KMS-11 (cell line): ENCODE results near the gene DNAJB6.

Experiments used
- H2AFZ ChIP-seq: fragments of 200-600 bp; sonication (generic); 2 replicates; pipeline ENCODE4 v1.6.1; 2016; ENCODE audit warnings: antibody characterized with exemption, mixed run types, low read depth
- H3K27ac ChIP-seq: fragments of 200-600 bp; sonication (generic); 2 replicates; pipeline ENCODE4 v1.6.1; 2016; ENCODE audit warnings: mild to moderate bottlenecking, mixed run types
- H3K27me3 ChIP-seq: fragments of 200-600 bp; sonication (generic); 2 replicates; pipeline ENCODE4 v1.6.1; 2017; ENCODE audit warnings: mild to moderate bottlenecking, low read depth, mixed run types, moderate library complexity; ENCODE audit not compliant: insufficient read depth
- H3K36me3 ChIP-seq: fragments of 200-600 bp; sonication (generic); 2 replicates; pipeline ENCODE4 v1.6.1; 2017; ENCODE audit warnings: mild to moderate bottlenecking, mixed run types; ENCODE audit not compliant: insufficient read depth
- H3K4me1 ChIP-seq: fragments of 200-600 bp; sonication (generic); 2 replicates; pipeline ENCODE4 v1.6.1; 2016; ENCODE audit warnings: mild to moderate bottlenecking, low read depth, mixed run types; ENCODE audit not compliant: poor library complexity, severe bottlenecking
- H3K4me2 ChIP-seq: fragments of 200-600 bp; sonication (generic); 2 replicates; pipeline ENCODE4 v1.7.0; 2016; ENCODE audit warnings: mild to moderate bottlenecking, mixed run types
- H3K4me3 ChIP-seq: fragments of 200-600 bp; sonication (generic); IDR thresholded peaks from 2 replicates; pipeline ENCODE4 v1.6.1; 2017; ENCODE audit warnings: low read depth, low read length, mixed read lengths; ENCODE audit not compliant: insufficient read depth
- H3K79me2 ChIP-seq: fragments of 200-600 bp; sonication (generic); 2 replicates; pipeline ENCODE4 v1.6.1; 2016; ENCODE audit warnings: low read depth, mixed run types; ENCODE audit not compliant: insufficient read depth
- H3K9ac ChIP-seq: fragments of 200-600 bp; sonication (generic); 2 replicates; pipeline ENCODE4 v1.6.1; 2016; ENCODE audit warnings: mild to moderate bottlenecking, mixed run types
- H4K20me1 ChIP-seq: fragments of 200-600 bp; sonication (generic); 2 replicates; pipeline ENCODE4 v1.6.1; 2016; ENCODE audit warnings: mild to moderate bottlenecking, mixed run types; ENCODE audit not compliant: insufficient read depth
- CTCF ChIP-seq: fragments of 200-600 bp; sonication (generic); conservative IDR thresholded peaks from 2 replicates; pipeline ENCODE4 v1.6.1; 2017; ENCODE audit warnings: low read depth, mild to moderate bottlenecking, antibody characterized with exemption, low read length, moderate library complexity, mixed read lengths

The DNAJB6 gene

GRCh38 chr7:157293413-157293788, 43.4 kb upstream of the DNAJB6 start:
- Histone ChIP-seq H3K9ac (no peak overlapping the region), H3K4me1 (no peaks in the 10 kb centered on the region), H3K27me3 (peaks cover 29% of the 10 kb centered on the region), H3K79me2 (no peaks in the 10 kb centered on the region), H3K4me2 (no peak overlapping the region), H3K27ac (no peak overlapping the region), H4K20me1 (no peaks in the 10 kb centered on the region), H2AFZ (no peak overlapping the region), H3K36me3 (no peaks in the 10 kb centered on the region), H3K4me3 (no peak overlapping the region)
- TF ChIP-seq CTCF, result no peak

DNA sequence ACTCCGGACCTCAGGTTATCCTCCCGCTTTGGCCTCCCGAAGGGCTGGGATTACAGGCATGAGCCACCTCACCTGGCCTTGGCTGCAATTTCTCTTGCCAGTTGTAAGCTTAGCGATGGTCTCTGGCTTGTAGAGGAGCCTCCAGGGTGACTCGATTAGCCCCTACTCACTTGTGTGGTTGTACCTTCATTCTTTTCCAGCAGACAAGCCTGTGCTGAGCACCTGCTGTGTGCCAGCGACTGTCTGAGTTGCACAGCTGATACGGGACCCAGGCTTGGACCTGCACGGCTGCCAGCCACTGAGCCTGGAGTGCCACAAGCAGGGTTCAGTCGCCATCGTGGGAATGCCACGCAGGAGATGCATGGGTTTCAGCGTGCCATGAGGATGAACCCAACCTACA, 42.0 kb upstream of the DNAJB6 start:
- Histone ChIP-seq H3K27ac (no peak overlapping the region), H3K4me1 (no peaks in the 10 kb centered on the region), H3K4me2 (no peak overlapping the region), H3K79me2 (no peaks in the 10 kb centered on the region), H2AFZ (no peak overlapping the region), H3K4me3 (no peak overlapping the region), H3K36me3 (no peaks in the 10 kb centered on the region), H4K20me1 (no peaks in the 10 kb centered on the region), H3K9ac (no peak overlapping the region), H3K27me3 (peaks cover 16% of the 10 kb centered on the region; the same call in 1 of the 2 replicates)
- TF ChIP-seq CTCF, result no peak

DNA sequence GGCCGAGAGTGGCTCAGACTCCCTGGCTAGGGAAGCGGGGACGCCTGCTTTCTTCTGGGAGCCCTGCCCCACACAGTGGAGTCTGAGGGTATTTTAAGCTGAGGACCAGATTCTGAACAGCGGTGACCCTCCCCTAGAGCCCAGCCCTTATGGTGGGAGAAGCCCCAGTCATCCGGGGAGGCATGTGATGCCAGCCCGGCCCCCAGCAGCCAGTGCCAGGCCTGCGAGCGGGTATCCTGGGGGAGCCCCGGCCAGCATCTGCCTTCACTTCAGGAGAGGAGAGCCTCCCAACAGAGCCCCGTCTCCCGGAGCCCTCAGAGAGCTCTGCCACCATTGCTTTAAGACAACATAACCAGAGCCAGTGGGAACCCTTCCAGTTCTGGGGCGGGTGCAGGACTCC, 41.5 kb upstream of the DNAJB6 start:
- TF ChIP-seq CTCF, result no peak
- H3K9ac ChIP-seq, result no peak overlapping the region
- H3K4me3 ChIP-seq, result no peak overlapping the region
- no peaks in the 10 kb centered on the region for H4K20me1 ChIP-seq
- H2AFZ ChIP-seq, result no peak overlapping the region
- H3K27ac ChIP-seq, result no peak overlapping the region
- no peaks in the 10 kb centered on the region for H3K79me2 ChIP-seq
- H3K4me1 ChIP-seq, result no peaks in the 10 kb centered on the region
- H3K4me2 ChIP-seq, result no peak overlapping the region
- no peaks in the 10 kb centered on the region for H3K36me3 ChIP-seq
- peaks cover 16% of the 10 kb centered on the region; the same call in 1 of the 2 replicates for H3K27me3 ChIP-seq

GRCh38 chr7:157297185-157297584, 39.6 kb upstream of the DNAJB6 start:
- H3K27me3 ChIP-seq, result peaks cover 13% of the 10 kb centered on the region; the same call in 1 of the 2 replicates
- no peak for TF ChIP-seq CTCF
- H2AFZ ChIP-seq, result no peak overlapping the region
- H4K20me1 ChIP-seq, result no peaks in the 10 kb centered on the region
- H3K36me3 ChIP-seq, result no peaks in the 10 kb centered on the region
- H3K4me3 ChIP-seq, result no peak overlapping the region
- H3K4me2 ChIP-seq, result no peak overlapping the region
- no peak overlapping the region for H3K27ac ChIP-seq
- H3K4me1 ChIP-seq, result peaks cover 2% of the 10 kb centered on the region
- H3K79me2 ChIP-seq, result no peaks in the 10 kb centered on the region
- H3K9ac ChIP-seq, result no peak overlapping the region

GRCh38 chr7:157299317-157299612, 37.5 kb upstream of the DNAJB6 start:
- no peak for TF ChIP-seq CTCF
- no peaks in the 10 kb centered on the region for H3K79me2 ChIP-seq
- no peak overlapping the region for H3K27ac ChIP-seq
- no peaks in the 10 kb centered on the region for H3K36me3 ChIP-seq
- no peaks in the 10 kb centered on the region for H4K20me1 ChIP-seq
- H2AFZ ChIP-seq, result no peak overlapping the region
- no peak overlapping the region for H3K9ac ChIP-seq
- 0 out of 2 replicates have a peak, but pooled peaks cover 11% of the 10 kb centered on the region for H3K27me3 ChIP-seq
- no peak overlapping the region for H3K4me2 ChIP-seq
- H3K4me1 ChIP-seq, result peaks cover 8% of the 10 kb centered on the region
- no peak overlapping the region for H3K4me3 ChIP-seq
